CD4-positive, alpha-beta T cell treated with Interleukin-6 for 4 hours (primary cell): ENCODE measurements around the gene RRM2.

Source experiments
- DNase-seq: peaks from one replicate; pipeline ENCODE4 v3.0.0-alpha.2; 2020; ENCODE audit warnings: mixed read lengths

The RRM2 gene

DNA sequence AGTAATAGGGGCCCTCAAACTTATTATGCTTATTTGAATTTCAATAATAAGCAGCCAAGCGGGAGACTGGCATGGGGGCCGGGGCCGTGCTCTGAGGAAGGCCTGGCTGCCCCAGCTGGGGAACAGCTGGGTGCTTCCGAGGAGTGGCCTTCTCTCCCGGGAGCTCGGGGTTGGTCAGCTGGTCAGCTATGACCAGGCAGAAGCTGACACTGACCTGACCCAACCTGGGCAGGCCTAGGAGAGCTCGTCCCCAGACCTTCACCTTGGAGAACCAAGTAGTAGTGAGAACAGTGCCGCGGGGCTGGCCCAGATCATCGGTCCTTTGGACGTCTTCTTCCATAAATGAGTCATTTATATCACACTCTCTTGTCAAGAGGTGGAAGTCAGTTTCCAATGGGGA lies 36.1 kb downstream of the RRM2 start:
- no peak for DNase-seq

DNA sequence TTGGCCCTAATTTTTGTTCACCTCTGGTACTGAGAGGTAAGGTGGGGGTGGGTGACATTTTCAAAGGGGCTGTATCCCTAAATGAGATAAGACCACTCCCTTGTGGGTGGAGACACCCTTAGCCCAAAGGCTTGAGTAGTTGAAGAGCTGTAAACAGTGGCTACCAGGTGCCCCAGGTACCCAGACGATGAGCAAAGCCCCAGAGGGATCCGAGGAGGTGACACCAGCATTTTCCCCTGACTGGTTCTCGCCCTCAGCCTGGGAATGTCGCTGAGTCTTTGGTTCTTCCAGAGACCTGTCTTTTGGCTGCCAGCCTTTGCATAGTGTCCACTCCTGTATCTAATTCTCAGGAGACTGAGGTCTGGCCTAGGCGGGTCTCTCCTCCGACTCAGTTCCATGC lies 36.5 kb downstream of the RRM2 start:
- DNase-seq = no peak

DNA sequence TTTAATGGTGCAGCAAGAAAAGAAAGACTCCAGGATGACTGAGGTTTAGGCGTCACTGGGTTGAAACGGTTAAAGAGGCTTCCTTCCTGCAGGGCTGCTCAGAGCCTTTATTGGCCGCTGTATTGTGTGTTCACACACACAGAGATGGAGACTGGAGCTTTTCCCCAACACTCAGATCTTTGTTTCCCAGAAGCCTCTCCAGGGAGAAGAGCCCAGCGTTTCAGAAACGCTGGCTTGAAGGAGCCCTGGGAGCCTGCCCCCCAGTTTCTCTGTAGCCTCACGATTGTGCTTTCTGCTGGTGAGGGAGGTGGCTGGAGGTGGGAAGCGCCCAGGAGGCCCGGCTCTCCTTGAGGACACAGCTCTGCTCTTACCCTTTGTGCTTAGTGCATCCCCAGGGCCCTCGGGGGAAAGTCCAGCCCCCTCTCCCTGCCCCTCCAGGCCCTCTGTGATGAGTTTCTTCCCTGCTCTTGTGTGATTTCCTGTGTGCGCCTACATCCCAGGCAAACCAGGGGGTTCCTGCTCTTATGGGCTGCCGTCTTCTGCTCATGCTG lies 37.1 kb downstream of the RRM2 start:
- no peak for DNase-seq

DNA sequence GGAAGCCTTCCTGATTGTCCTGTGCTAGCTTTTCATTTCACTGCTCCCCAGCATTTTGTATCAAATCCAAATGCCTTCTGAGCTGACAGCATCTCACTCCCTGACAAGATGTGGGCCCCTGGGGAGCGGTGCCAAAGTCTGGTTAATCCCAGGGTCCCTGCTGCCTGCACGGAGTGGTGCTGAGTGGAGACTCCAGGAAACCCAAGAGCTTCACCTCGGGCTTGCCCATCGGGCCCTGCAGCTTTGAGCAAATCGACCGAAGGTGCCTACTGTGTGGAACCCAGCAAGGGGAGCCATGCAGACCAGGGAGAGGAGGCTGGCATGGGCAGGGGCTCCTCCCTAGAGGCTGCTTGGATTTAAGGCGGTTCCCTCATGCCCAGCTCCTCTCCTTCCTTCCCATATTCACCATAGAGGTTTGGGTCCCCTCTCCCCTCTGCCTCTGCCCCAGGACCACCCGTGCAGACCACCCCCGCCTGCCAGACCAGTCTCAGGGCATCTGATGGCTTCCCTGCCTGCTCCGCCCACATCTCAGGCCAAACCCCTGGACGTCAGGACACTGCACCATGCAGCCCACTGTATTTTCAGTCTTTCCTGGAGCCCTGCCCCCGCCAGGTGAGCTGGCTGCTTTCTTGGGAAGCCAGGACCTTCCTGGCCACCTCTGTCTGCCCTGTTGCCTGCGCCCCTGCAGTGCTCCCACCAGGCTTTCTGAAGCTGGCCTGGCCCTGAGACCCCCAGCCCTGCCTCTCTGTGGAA lies 37.8 kb downstream of the RRM2 start:
- no peak for DNase-seq

DNA sequence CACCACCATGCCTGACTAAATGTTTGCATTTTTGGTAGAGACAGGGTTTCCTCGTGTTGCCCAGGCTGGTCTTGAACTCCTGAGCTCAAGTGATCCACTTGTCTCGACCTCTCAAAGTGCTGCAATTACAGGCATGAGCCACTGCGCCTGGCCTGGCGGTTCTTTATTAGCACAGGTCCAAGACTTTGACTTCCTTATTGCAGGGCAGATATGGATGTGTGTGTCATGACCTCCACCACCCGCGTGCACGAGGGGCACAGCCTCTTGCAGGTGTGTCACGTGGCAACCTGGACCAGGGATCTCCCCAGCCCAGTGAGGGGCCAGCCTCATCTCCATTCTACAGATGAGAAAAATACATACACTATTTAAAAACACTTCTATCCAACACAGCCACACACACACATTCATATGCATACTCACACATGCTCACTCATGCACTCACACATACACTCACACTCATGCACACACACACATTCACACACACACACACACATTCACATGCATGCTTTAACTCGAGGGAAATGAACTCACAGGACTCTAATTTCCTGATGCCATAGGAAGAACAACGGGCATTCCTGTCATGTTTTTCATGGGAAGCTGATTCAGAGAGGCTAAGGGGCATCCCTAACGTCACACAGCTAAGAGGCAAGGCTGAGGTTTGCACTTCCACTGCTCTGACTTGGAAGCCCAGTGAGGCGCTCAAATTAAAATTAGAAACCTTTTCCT lies 38.8 kb downstream of the RRM2 start:
- no peak for DNase-seq

DNA sequence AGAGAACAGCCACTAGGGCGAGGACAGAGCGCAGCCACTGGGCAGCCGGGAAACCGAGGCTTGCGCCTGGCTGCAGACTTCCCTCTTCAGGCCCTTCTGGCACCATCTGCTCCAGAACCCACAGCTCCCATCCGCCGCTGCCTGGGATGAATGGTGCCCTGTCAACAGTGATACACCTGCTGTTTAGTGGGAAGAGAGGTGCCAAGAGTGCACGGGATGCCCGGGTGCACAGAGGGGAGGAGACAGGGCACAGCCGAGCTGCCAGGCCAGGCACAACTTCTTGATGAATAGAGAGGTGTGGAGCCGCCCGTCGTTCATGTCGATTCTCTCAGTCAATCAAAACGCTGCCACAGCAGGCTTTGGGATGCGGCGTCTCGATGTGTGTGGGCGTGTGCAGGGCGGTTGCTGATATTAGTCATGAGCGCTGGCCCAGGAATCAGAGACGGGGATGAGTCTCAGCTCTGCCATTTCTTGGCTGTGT lies 39.5 kb downstream of the RRM2 start:
- DNase-seq = no peak

DNA sequence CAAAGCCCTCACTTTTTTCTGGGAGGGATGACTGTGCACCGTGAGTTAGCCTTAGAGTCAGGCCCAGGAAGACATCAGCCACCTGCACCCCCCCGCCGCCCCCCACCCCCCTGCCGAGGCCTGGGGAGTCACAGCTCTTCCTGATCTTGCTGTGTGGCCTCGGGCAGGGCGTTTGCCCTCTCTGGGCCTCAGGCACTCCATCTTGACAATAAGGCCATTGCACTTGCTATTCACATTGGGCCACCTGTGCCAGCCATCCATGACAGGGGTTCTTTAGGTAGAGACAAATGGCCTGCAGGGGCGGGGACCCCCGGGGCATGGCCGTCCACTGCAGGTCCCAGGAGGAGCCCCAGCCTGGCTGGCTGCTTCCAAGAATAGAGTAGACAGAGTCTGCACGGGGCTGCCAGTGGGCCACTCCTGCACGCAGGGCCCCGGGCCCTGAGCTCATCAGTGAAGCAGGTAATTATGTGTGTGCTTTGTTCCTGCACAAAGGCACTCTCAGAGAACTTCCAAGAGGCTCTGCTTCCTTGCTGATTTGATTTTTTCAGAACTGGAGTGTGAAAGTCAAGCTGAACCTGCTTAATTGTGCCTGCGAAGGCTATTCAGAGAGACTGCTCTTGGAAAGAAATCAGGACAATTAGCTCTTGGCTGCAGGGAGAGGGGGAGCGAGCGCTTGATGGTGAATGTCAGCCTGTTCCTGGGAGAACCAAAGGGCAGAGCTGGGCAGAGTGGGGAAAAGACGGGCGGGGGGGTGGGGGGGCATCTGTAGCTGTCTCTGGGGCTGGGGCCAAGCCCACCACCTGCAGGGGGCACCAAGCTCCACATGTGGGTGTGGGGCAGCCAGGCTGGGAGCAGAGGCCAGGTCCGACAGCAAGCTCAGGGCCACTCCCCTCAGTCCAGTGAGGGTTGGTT lies 40.3 kb downstream of the RRM2 start:
- peak; percentile 36 for DNase-seq

DNA sequence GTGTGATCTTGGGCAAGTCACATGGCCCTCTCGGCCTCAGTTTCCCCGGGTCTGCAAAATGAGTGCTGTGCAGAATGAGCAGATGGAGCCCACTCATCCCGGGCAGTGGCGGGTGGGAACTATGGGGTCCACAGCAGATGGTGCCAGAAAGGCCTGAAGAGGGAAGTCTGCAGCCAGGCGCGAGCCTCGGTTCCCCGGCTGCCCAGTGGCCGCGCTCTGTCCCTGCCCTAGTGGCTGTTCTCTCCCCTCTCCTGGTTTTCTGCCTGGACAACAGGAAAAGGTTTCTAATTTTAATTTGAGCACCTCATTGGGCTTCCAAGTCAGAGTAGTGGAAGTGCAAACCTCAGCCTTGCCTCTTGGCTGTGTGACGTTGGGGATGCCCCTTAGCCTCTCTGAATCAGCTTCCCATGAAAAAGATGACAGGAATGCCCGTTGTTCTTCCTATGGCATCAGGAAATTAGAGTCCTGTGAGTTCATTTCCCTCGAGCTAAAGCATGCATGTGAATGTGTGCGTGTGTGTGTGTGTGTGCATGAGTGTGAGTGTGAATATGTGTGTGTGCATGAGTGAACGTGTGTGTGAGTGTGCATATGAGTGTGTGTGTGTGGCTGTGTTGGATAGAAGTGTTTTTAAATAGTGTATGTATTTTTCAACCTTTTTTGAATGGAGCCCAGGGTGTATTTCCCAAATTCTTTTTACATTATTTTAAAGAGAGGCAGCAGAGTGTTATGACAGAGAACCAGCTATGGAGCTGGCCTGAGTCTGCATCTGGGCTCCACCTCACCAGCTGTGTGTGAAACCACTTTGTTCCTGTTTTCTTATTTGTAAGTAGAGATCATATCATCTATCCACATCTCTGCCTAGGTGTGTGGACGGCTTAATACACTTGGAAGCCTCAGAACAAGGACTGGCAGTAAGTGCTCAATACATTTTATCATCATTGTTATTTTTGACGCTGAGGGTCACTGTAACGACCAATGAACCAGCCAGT lies 41.3 kb downstream of the RRM2 start:
- DNase-seq = no peak

DNA sequence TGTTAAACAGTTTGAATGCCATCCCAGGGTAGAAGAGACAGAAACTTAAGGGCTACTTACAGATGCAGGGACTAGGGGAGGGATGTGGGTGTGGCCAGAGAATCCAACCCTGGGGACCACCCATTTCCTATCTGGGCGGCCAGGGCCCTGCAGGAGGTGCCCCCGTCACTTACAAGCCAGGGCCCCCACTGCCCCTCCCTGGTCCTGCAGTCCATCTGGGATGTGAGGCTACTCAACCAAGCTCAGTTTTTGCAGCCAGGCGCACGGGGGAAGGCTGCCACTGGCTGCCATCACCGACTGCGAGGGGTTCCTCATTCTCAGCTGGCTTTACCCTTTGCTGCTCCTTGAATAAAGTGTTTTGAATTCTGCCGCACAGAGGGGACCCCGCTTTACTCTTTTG lies 42.1 kb downstream of the RRM2 start:
- DNase-seq = no peak

DNA sequence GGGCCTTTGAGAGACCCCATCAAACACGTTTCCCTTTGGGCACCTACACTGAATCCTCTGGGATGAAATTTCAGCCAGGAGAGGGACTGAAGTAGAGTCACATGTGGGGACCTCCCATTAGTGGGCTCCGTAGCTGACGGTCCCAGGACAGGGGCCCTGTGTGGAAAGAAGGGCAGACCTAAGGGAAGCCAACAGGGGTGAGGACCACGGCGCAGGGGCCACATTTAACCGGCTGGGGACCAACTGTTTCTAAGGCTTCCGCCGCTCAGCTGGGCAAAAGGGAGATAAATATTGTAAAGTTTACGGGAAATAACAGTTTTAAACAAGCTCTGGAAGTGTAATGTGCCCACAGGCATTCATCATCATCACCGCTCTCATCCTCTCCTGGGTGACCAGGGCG lies 42.7 kb downstream of the RRM2 start:
- no peak for DNase-seq

DNA sequence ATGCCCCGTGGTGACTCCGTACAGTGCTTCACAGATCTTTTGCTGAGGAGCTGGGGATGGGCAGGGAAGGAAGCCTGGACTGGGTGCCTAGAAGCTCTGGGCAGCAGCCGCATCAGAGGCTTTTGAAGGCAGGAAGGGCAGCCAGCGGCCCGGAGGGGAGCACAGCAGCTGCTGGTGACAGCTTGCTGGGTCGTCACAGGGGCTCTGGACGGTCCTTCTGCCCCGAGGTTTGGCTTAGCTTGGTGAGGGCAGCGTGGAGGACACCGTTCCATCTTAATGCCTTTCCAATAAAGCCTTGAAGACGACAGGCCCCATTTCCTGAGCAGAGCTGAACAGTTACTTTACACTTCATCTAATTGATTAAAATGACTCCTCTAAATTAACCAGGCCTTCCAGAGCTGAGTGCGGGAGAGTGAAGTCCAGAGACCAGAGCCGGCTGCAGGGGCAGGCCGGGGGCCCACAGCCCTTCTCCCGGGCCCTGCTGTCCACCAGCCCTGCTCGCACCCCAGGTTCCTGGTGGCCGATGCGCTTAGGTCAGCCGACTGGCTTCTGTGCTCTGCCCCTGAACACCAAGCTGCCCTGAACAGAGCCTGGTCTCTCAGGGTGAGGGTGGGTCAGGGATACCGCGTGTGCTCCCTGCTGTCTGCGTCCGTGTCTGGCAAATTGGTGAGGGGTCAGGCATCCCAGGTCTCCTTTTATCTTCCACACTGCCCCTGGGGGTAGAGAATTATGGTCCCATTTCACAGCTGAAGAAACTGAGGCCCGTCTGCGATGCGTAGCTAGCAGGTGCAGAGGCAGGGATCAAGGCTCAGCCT lies 43.5 kb downstream of the RRM2 start:
- DNase-seq = no peak

DNA sequence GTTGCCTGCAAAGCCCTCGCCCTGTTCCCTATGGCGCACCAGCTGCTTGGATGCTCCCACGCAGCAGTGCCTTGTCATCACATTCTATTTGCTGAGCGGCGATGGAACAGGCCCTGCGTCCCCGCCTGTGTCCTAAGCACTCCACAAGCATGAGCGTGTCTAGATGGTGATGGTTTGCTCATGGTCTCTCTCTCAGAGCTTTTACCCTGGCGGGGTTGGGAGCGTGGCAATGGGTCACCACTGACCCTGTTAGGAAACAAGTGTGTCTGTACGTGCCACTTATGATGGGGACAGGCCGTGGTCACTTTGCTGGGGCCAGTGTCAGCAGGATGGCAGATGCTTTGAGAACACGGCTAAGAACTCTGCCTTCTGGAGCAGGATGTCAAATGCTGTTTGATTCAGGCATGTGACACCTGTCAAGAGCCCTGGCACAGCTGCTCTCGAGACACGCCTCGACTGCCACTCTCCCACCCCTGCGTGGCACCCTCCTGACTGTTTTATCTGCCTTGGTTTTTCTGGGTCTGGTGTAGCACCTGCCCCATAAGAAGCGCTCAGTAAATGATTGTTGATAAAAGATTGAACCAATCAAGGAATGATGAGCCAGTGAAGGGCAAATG lies 44.2 kb downstream of the RRM2 start:
- no peak for DNase-seq

DNA sequence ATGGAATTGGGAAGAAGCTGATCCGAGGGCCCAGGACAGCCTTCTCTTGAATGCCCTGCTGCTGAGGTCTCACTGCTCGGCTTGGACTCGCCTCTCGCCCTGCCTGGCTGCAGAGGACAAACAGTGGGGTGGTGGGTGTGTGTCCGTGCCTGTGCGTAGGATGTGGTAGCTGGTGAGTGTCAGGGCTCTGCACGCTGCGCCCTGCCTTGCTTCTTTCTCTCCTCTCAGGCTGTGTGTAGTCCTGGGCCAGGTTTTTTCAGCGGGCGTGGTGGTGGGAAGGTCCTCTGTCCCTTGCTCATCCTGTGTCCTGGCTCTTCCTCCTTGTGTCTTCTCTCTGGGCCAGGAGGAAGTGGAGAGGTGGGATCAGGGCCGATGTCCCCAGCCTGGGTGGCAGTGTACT lies 44.8 kb downstream of the RRM2 start:
- DNase-seq = no peak

DNA sequence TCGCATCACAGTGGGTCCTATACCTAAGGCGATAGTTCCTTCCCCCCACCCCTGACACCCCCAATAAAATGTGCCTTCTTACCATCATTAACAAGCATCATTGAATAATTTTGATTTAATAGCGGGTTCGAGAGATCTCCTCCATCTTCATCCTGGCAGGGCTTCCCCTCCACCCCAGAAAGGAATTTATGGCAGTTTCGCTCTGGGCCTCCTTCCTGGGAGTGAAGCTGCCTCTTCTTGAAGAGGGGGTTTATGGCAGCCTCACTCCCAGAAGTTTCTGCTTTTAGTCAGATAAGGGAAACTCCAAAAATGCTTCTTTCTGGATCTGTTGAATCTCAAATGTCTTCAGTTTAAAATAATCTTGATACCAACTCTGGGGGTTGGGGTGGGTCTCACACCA lies 45.7 kb downstream of the RRM2 start:
- no peak for DNase-seq

DNA sequence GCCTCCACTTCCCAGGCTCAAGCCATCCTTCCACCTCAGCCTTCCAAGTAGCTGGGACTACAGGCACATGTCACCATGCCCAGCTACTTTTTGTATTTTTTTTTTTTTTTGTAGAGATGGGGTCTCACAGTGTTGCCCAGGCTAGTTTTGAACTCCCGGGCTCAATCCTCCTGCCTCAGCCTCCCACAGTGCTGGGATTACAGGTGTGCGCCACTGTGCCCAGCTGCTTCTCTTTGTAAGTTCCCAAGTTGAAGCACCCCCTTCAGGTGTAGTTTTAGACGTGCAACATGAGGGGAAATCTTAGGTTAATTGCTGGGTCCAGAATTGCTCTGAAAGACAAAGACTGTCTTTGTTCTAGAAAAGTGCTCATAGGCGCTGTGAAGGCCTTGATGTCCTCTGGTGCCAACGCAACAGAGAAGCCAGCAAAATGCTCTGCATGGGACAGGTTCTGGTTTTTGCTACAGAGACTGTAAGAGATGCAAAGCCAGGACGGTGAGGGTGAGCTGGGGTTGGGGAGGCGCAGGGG lies 46.6 kb downstream of the RRM2 start:
- no peak for DNase-seq

DNA sequence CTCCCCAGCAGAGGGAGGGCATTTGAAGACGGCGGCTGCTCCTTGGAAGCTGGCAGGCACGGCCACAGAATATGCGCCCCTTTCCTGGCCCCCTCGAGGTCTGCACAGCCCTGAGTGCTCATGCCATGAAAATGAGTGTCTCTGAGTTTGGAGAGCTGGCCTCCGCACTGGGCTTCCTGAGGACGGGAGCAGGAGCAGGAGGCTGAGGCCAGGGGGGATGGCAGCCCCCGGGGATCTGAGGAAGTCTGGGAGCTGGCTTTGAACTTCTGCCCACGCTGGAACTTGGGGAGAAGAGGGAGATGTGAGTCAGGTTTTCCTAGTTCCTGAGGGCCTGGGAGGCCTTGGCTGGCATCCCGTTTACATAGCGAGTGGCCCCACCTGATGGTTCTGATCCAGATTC lies 47.0 kb downstream of the RRM2 start:
- DNase-seq = no peak

DNA sequence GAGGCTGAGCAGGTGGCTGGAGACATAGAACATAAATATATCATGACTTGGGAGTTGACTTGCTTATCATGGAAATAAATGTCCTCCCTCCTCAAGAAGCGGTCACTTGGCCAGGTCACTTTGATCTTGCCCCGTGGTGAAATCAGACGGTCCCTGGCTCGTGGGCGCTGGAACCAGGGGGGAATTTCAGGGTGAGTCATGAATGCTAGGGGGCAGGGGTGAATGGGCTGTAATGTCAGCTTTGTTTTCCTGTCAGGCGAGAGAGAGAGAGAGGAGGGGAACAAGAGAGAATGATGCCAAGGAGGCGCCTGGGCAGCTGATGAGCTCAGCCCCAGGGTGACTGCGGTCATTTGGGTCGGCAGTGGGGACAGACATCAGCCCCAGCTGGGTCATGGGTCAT lies 47.7 kb downstream of the RRM2 start:
- DNase-seq = no peak

DNA sequence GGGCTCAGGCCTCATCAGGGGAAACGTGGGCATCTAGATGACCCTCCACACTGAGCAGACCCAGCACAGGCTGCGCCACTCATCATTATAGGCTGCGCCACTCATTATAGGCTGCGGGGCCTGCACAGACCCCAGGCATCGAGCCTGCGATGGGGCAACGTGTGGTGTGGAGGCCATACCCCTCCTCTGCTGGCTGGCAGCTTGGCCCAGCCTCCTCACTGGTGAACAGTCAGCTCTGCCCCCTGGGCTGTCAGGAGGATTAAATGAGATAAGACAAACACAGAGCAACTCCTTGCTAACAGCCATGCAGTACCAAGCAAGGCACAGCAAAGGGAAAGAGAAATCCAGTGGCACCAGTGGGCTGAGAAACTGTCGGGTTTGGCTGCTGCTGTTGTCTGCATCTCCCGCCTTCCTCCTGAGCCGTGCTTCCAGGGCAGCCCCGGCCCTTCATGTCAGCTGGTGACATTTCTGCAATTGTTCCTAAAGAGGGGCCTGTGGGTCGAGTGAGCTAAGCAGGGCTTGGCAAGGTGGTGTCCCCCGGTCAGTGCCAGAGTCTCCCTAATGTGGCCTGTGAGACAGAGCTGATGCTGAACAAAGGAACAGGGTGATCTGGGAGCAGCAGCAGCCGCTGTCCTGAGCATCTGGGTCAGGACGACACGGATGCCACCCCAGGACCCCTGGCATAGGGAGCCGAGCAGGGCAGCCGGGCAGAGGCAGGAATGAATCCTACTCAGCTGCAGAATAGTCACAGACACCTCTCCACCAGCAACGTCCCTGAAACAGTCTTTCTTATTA lies 48.7 kb downstream of the RRM2 start:
- no peak for DNase-seq
